ENCODE results near the gene COL3A1.

The COL3A1 gene

DNA sequence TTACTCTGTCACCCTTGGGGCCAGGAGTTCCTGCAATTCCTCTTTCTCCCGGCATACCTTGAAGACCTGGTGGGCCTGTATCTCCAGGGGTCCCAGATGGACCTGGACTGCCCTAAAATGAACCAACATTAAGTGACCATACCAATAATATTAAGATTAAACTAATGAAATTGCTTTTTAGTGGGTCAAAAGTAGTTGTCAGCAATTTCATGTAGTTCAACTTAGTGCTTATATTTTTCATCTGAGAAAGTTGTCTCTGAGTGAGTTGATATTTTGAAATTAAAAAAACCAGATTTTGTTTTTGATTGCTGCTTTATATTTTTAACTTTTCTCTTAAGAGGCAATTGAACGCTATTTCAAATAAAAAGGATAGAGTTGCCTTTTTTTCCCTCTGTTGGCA, 83.1 kb downstream of the COL3A1 start:
- no peaks in the 10 kb centered on the region for H3K9me3 Mint-ChIP-seq
- no peaks in the 10 kb centered on the region for H3K27me3 Mint-ChIP-seq
- H3K4me3 Mint-ChIP-seq: no peak overlapping the region
- no peak for DNase-seq
- CTCF ChIA-PET: no interaction called here
- H3K27ac Mint-ChIP-seq: no peak overlapping the region
- no peaks in the 10 kb centered on the region for H3K4me1 Mint-ChIP-seq
- H3K36me3 Mint-ChIP-seq: no peaks in the 10 kb centered on the region

DNA sequence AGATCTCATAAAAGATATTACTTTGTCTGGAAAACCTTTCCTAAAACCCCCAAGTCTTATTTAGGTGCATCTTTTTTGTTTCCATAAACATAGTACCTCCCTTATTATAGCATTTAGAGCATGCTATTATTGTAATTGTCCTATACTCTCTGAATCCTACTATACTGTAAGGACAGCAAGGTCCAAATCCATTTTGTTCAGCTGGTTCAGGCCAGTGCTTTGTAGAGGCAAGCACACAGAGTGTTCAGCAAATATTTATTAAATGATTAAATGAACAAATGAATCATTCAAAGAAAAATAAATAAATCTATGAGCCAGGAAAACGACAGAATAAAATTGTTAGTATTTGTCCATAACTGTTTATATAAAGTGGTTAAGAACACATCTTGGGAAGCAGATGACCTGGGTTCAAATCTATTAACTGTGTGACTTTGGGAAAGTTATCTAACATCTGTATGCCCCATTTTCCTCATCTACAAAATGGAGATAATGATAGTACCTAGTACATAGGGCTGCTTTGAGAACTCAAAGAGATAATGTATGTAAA, 86.0 kb downstream of the COL3A1 start:
- H3K36me3 Mint-ChIP-seq: no peaks in the 10 kb centered on the region
- no peaks in the 10 kb centered on the region for H3K27me3 Mint-ChIP-seq
- no peak overlapping the region for H3K4me3 Mint-ChIP-seq
- no peaks in the 10 kb centered on the region for H3K9me3 Mint-ChIP-seq
- H3K4me1 Mint-ChIP-seq: no peaks in the 10 kb centered on the region
- no peak for DNase-seq
- no peak overlapping the region for H3K27ac Mint-ChIP-seq
- CTCF ChIA-PET: no interaction called here
